ENCODE data around the gene CNNM4. TPM values are rescaled to one million over a fixed set of nuclear protein-coding genes. Genes with fewer than 3 reads are reported as not detected.
A peak's percentile ranks its signal among the peaks of the same experiment; 100 is the strongest.

The CNNM4 gene
- total and polyA plus RNA-seq, 4 donors: 0.82 to 2.3 (median 2.1) TPM

- TF ChIP-seq, protein P1, sequence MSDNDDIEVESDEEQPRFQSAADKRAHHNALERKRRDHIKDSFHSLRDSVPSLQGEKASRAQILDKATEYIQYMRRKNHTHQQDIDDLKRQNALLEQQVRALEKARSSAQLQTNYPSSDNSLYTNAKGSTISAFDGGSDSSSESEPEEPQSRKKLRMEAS (IDR thresholded peaks at IDR 0.05): no peak
Observed at GRCh38 chr2:96830044-96830562, 69.4 kb downstream of the CNNM4 start (continued).

- Histone ChIP-seq H3K36me3 (ENCODE audit: control insufficient read depth in 4 of 4, insufficient read depth in 3 of 4, low read depth in 1 of 4, low read length in 3 of 4) (peaks cover 11 to 35% (median 20%) of the 10 kb centered on the region in 4 donors), H3K27me3 (ENCODE audit: control insufficient read depth in 4 of 4, insufficient read depth in 4 of 4, low read length in 3 of 4) (no peaks in the 10 kb centered on the region), H3K27ac (ENCODE audit: low read depth in 1 of 2, low read length in 2 of 2) (peak overlapping the region in 1 of 2 donors; percentile 17), H3K9ac (ENCODE audit: low read depth in 1 of 2, low read length in 2 of 2) (no peak overlapping the region), H3K4me3 (ENCODE audit: low read depth in 1 of 3, low read length in 3 of 3) (no peak overlapping the region), H3K9me3 (ENCODE audit: control insufficient read depth in 4 of 4, low read length in 3 of 4) (no peaks in the 10 kb centered on the region), H3K4me1 (ENCODE audit: control insufficient read depth in 4 of 4, insufficient read depth in 4 of 4, low read length in 3 of 4) (peaks cover 15 to 43% (median 41%) of the 10 kb centered on the region in 4 donors)
- peak in 1 of 2 donors; percentile 23 for TF ChIP-seq RAD21 (IDR thresholded peaks at IDR 0.05)
- no peak for TF ChIP-seq HNF4G (IDR thresholded peaks at IDR 0.05)
- TF ChIP-seq, protein P2, sequence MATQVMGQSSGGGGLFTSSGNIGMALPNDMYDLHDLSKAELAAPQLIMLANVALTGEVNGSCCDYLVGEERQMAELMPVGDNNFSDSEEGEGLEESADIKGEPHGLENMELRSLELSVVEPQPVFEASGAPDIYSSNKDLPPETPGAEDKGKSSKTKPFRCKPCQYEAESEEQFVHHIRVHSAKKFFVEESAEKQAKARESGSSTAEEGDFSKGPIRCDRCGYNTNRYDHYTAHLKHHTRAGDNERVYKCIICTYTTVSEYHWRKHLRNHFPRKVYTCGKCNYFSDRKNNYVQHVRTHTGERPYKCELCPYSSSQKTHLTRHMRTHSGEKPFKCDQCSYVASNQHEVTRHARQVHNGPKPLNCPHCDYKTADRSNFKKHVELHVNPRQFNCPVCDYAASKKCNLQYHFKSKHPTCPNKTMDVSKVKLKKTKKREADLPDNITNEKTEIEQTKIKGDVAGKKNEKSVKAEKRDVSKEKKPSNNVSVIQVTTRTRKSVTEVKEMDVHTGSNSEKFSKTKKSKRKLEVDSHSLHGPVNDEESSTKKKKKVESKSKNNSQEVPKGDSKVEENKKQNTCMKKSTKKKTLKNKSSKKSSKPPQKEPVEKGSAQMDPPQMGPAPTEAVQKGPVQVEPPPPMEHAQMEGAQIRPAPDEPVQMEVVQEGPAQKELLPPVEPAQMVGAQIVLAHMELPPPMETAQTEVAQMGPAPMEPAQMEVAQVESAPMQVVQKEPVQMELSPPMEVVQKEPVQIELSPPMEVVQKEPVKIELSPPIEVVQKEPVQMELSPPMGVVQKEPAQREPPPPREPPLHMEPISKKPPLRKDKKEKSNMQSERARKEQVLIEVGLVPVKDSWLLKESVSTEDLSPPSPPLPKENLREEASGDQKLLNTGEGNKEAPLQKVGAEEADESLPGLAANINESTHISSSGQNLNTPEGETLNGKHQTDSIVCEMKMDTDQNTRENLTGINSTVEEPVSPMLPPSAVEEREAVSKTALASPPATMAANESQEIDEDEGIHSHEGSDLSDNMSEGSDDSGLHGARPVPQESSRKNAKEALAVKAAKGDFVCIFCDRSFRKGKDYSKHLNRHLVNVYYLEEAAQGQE (IDR thresholded peaks at IDR 0.05): peak; percentile 99
- TF ChIP-seq YY1 (IDR thresholded peaks at IDR 0.05): peak; percentile 55
- peak; percentile 20 to 27 for TF ChIP-seq RXRA (IDR thresholded peaks at IDR 0.05)
- WGBS: 39% methylated on average over 10 of the region's 10 CpGs
- no peak for DNase-seq (ENCODE audit: low spot score)
Observed at GRCh38 chr2:96831679-96832078, 71.0 kb downstream of the CNNM4 start.

- WGBS: 64% methylated on average over 11 of the region's 11 CpGs
- Histone ChIP-seq H3K4me3 (ENCODE audit: low read depth in 1 of 3, low read length in 3 of 3) (no peak overlapping the region), H3K9me3 (ENCODE audit: control insufficient read depth in 4 of 4, low read length in 3 of 4) (no peaks in the 10 kb centered on the region), H3K36me3 (ENCODE audit: control insufficient read depth in 4 of 4, insufficient read depth in 3 of 4, low read depth in 1 of 4, low read length in 3 of 4) (peaks cover 10 to 35% (median 20%) of the 10 kb centered on the region in 4 donors), H3K4me1 (ENCODE audit: control insufficient read depth in 4 of 4, insufficient read depth in 4 of 4, low read length in 3 of 4) (peaks cover 15 to 43% (median 41%) of the 10 kb centered on the region in 4 donors), H3K27ac (ENCODE audit: low read depth in 1 of 2, low read length in 2 of 2) (peak overlapping the region; percentile 29 to 55), H3K9ac (ENCODE audit: low read depth in 1 of 2, low read length in 2 of 2) (no peak overlapping the region), H3K27me3 (ENCODE audit: control insufficient read depth in 4 of 4, insufficient read depth in 4 of 4, low read length in 3 of 4) (no peaks in the 10 kb centered on the region)
- no peak for DNase-seq (ENCODE audit: low spot score)
- TF ChIP-seq EGR1 (IDR thresholded peaks at IDR 0.05; ENCODE audit: low read depth in 2 of 2) (no peak), JUND (IDR thresholded peaks at IDR 0.05) (no peak), ATF3 (IDR thresholded peaks at IDR 0.05) (no peak), ZBTB33 (IDR thresholded peaks at IDR 0.05) (no peak), HNF4A (conservative IDR thresholded peaks at IDR 0.05) (no peak), YY1 (IDR thresholded peaks at IDR 0.05) (no peak), FOXA2 (IDR thresholded peaks at IDR 0.05) (no peak), RXRA (IDR thresholded peaks at IDR 0.05) (no peak), GABPA (IDR thresholded peaks at IDR 0.05 in 1 of 2, conservative IDR thresholded peaks at IDR 0.05 in 1 of 2) (no peak), HNF4G (IDR thresholded peaks at IDR 0.05) (no peak), CTCF (IDR thresholded peaks at IDR 0.05; ENCODE audit: low read depth, low read length, missing input control) (no peak), TAF1 (conservative IDR thresholded peaks at IDR 0.05) (no peak)
- TF ChIP-seq, protein P1 (IDR thresholded peaks at IDR 0.05): no peak
- TF ChIP-seq, protein P2 (IDR thresholded peaks at IDR 0.05): no peak
Observed at GRCh38 chr2:96832408-96832753, 71.7 kb downstream of the CNNM4 start.
